ENCODE data around the gene CMTM2. TPM values are rescaled to one million over a fixed set of nuclear protein-coding genes. Genes with fewer than 3 reads are reported as not detected.

CMTM2 gene
- total and polyA plus RNA-seq, 2 of the 4 experiments (the other 2 are of a cell fraction), result not detected

DNA sequence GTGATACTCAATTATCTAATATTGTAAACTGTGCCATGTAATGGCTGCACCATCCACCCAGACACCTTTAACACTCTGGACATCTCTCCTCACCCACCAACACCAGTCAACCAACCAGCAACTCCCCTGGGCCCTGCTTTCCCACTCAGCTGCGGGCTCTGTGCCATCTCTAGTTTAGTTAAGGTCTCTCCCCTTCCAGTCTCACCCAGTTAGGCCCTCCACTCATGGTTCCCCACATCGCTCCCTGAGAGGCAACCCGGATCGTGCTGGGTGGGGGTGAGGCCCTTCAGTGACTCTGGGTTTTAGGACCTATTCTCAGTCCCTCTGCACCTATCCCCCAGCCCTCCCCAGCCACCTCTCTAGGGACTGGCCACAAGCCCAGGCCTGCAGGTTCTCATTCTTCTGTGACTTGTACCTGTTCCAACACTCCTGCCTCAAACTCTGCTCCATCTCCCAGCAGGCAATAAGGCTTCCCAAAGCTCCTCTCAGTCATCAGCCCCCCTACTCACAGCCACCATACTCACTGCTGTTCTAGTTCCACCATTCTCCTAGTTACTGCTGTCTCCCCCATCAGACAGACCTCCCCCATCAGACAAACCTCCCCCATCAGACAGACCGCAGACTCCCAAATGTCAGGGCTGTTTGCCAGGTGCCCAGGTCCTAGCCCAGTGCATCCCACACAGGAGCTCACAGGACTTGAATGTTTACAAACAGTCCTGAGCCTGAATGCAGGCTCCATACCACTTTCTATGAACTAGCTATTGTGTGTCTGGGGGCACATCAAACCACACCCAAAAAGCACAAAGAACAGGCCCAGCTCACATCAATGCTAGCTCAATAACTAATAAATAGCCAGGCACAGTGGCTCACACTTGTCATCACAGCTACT is 31.9 kb upstream of the CMTM2 start:
- Histone ChIP-seq H3K9me1 (ENCODE audit: insufficient read depth, low read length) (peaks cover 12% of the 10 kb centered on the region; the same call in 1 of the 2 replicates), H2AK9ac (replicated peaks; ENCODE audit: low read depth, low read length, poor library complexity) (peak overlapping the region; percentile 34), H4K5ac (ENCODE audit: low read depth, low read length) (no peak overlapping the region), H3K27ac (ENCODE audit: insufficient read depth, low read length) (no peak overlapping the region), H2AFZ (replicated peaks; ENCODE audit: low read length, poor library complexity) (no peak overlapping the region), H3K27me3 (ENCODE audit: control insufficient read depth, insufficient read depth, low read length) (no peaks in the 10 kb centered on the region), H3K56ac (ENCODE audit: extremely low read depth, insufficient read depth, low read length) (no peak overlapping the region), H2BK15ac (ENCODE audit: low read depth, low read length) (no peak overlapping the region), H3K4ac (ENCODE audit: low read depth, low read length) (no peak overlapping the region), H4K8ac (ENCODE audit: low read depth in 2 of 2, low read length in 2 of 2) (no peak overlapping the region), H2BK5ac (ENCODE audit: low read depth, low read length, poor library complexity, severe bottlenecking) (no peak overlapping the region), H2BK20ac (ENCODE audit: low read depth, low read length) (no peak overlapping the region), H3K18ac (ENCODE audit: low read depth, low read length) (no peak overlapping the region), H3K14ac (replicated peaks; ENCODE audit: low read depth, low read length) (no peak overlapping the region), H3K9me3 (ENCODE audit: control insufficient read depth, insufficient read depth, low read length) (no peaks in the 10 kb centered on the region), H3K79me1 (ENCODE audit: low read depth in 1 of 2, low read length in 2 of 2) (peaks cover 19 to 26% of the 10 kb centered on the region in 2 experiments), H3K9ac (ENCODE audit: low read depth, low read length) (no peak overlapping the region), H3K23ac (ENCODE audit: low read depth, low read length) (no peak overlapping the region), H3K4me1 (ENCODE audit: control insufficient read depth, insufficient read depth, low read length) (peaks cover 5% of the 10 kb centered on the region), H2BK120ac (ENCODE audit: low read depth, low read length) (no peak overlapping the region), H4K91ac (ENCODE audit: insufficient read depth, low read depth, low read length) (no peak overlapping the region), H3K36me3 (ENCODE audit: control insufficient read depth, insufficient read depth, low read length) (peaks cover 4% of the 10 kb centered on the region; the same call in 1 of the 2 replicates), H3K4me2 (ENCODE audit: low read depth, low read length) (no peak overlapping the region), H4K20me1 (ENCODE audit: insufficient read depth, low read length) (no peaks in the 10 kb centered on the region), H2AK5ac (ENCODE audit: low read depth, low read length) (no peak overlapping the region), H3K4me3 (ENCODE audit: insufficient read depth, low read depth, low read length) (no peak overlapping the region)
- ATAC-seq (ENCODE audit: low read depth) (no peak), DNase-seq (no peak)
- no TSS peak for BruUV-seq (replicated peaks)
- dilution Hi-C loops (cut with HindIII; ENCODE audit: low sequenced_read_pairs, unreplicated experiment) (no loop called here), in situ Hi-C loops (cut with MboI; ENCODE audit: low sequenced_read_pairs) (no loop called here), intact Hi-C loops (cut with micrococcal nuclease) (no loop called here)
- ChIA-PET POLR2A (ENCODE audit: unreplicated experiment) (no interaction called here), CTCF (no interaction called here)
- WGBS, 2 experiments (ENCODE audit: extremely low coverage in 2 of 2, insufficient read length in 1 of 2), result 100% methylated on average over 1 of the region's 5 CpGs; no CpG with 5 or more reads in 1 of the 2 experiments
- TF ChIP-seq, protein P1, sequence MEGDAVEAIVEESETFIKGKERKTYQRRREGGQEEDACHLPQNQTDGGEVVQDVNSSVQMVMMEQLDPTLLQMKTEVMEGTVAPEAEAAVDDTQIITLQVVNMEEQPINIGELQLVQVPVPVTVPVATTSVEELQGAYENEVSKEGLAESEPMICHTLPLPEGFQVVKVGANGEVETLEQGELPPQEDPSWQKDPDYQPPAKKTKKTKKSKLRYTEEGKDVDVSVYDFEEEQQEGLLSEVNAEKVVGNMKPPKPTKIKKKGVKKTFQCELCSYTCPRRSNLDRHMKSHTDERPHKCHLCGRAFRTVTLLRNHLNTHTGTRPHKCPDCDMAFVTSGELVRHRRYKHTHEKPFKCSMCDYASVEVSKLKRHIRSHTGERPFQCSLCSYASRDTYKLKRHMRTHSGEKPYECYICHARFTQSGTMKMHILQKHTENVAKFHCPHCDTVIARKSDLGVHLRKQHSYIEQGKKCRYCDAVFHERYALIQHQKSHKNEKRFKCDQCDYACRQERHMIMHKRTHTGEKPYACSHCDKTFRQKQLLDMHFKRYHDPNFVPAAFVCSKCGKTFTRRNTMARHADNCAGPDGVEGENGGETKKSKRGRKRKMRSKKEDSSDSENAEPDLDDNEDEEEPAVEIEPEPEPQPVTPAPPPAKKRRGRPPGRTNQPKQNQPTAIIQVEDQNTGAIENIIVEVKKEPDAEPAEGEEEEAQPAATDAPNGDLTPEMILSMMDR (conservative IDR thresholded peaks at IDR 0.05; ENCODE audit: low read depth, low read length), result no peak
- no peak for TF ChIP-seq MXI1 (IDR thresholded peaks at IDR 0.05; ENCODE audit: borderline replicate concordance, low read depth, low read length)
- TF ChIP-seq, protein P2, sequence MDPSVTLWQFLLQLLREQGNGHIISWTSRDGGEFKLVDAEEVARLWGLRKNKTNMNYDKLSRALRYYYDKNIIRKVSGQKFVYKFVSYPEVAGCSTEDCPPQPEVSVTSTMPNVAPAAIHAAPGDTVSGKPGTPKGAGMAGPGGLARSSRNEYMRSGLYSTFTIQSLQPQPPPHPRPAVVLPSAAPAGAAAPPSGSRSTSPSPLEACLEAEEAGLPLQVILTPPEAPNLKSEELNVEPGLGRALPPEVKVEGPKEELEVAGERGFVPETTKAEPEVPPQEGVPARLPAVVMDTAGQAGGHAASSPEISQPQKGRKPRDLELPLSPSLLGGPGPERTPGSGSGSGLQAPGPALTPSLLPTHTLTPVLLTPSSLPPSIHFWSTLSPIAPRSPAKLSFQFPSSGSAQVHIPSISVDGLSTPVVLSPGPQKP (IDR thresholded peaks at IDR 0.05; ENCODE audit: borderline replicate concordance, low read depth, low read length), result no peak
- TF ChIP-seq RCOR1 (IDR thresholded peaks at IDR 0.05; ENCODE audit: insufficient replicate concordance, low read length), result no peak
- TF ChIP-seq RAD21 (IDR thresholded peaks at IDR 0.05; ENCODE audit: low read length), result no peak
- TF ChIP-seq CEBPB (IDR thresholded peaks at IDR 0.05; ENCODE audit: low read depth, low read length), result no peak
- no peak for TF ChIP-seq POLR2A (IDR thresholded peaks at IDR 0.05; ENCODE audit: low read depth, low read length)
- TF ChIP-seq MAZ (IDR thresholded peaks at IDR 0.05; ENCODE audit: borderline replicate concordance, low read depth, low read length), result no peak
- TF ChIP-seq SMC3 (IDR thresholded peaks at IDR 0.05; ENCODE audit: low read depth, low read length), result no peak
- TF ChIP-seq NFE2L2 (IDR thresholded peaks at IDR 0.05; ENCODE audit: low read depth, low read length), result no peak
- TF ChIP-seq, protein P3, sequence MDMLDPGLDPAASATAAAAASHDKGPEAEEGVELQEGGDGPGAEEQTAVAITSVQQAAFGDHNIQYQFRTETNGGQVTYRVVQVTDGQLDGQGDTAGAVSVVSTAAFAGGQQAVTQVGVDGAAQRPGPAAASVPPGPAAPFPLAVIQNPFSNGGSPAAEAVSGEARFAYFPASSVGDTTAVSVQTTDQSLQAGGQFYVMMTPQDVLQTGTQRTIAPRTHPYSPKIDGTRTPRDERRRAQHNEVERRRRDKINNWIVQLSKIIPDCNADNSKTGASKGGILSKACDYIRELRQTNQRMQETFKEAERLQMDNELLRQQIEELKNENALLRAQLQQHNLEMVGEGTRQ (IDR thresholded peaks at IDR 0.05; ENCODE audit: low read depth, low read length), result no peak
- no peak for TF ChIP-seq RFX5 (IDR thresholded peaks at IDR 0.05; ENCODE audit: low read depth, low read length)
- no peak for TF ChIP-seq CHD1 (IDR thresholded peaks at IDR 0.05; ENCODE audit: low read depth, low read length)
- TF ChIP-seq MAFK (IDR thresholded peaks at IDR 0.05; ENCODE audit: low read depth, low read length), result no peak
- TF ChIP-seq FOS (IDR thresholded peaks at IDR 0.05; ENCODE audit: low read depth, low read length), result no peak
